GM23338 (cell line): Measurements from ENCODE around the gene DDX24. TPM values are rescaled to one million over a fixed set of nuclear protein-coding genes. Genes with fewer than 3 reads are reported as not detected.

Source experiments
- ATAC-seq: fragments of 200-7000 bp; cut with Tn5 transposase; 3 replicates; pipeline ENCODE4 v1.9.1; 2020
- DNase-seq: peaks from one replicate; pipeline ENCODE4 v3.0.0-alpha.2; 2015; ENCODE audit warnings: low spot score
- H2AFZ ChIP-seq: fragments of 200-600 bp; sonication (generic); 2 replicates; pipeline ENCODE4 v1.8.0; 2016; ENCODE audit warnings: antibody characterized with exemption, mild to moderate bottlenecking, moderate library complexity
- H3F3A ChIP-seq: fragments of 200-600 bp; sonication (generic); replicated peaks from 2 replicates; pipeline ENCODE4 v1.8.0; 2017; ENCODE audit warnings: antibody characterized with exemption, mixed run types, low read depth
- H3K27ac ChIP-seq: fragments of 200-600 bp; sonication (generic); 2 replicates; pipeline ENCODE4 v1.6.1; 2016; ENCODE audit warnings: low read depth
- H3K27me3 ChIP-seq: fragments of 200-600 bp; sonication (generic); 2 replicates; pipeline ENCODE4 v1.8.0; 2016; ENCODE audit warnings: mild to moderate bottlenecking, mixed run types, moderate library complexity; ENCODE audit not compliant: insufficient read depth
- H3K36me3 ChIP-seq: fragments of 200-600 bp; sonication (generic); 2 replicates; pipeline ENCODE4 v1.8.0; 2016; ENCODE audit warnings: mild to moderate bottlenecking; ENCODE audit not compliant: insufficient read depth
- H3K4me1 ChIP-seq: fragments of 200-600 bp; sonication (generic); 2 replicates; pipeline ENCODE4 v1.8.0; 2016; ENCODE audit warnings: mild to moderate bottlenecking, moderate library complexity; ENCODE audit not compliant: insufficient read depth
- H3K4me2 ChIP-seq: fragments of 200-600 bp; sonication (generic); 2 replicates; pipeline ENCODE4 v1.7.1; 2017; ENCODE audit warnings: mixed run types
- H3K4me3 ChIP-seq: fragments of 200-600 bp; sonication (generic); 2 replicates; pipeline ENCODE4 v1.6.1; 2016; ENCODE audit warnings: mixed run types
- H3K79me2 ChIP-seq: fragments of 200-600 bp; sonication (generic); replicated peaks from 2 replicates; pipeline ENCODE4 v1.8.0; 2017; ENCODE audit warnings: mild to moderate bottlenecking; ENCODE audit not compliant: insufficient read depth
- H3K9me2 ChIP-seq: fragments of 200-600 bp; sonication (generic); 2 replicates; pipeline ENCODE4 v1.8.0; 2017; ENCODE audit not compliant: insufficient read depth
- H4K20me1 ChIP-seq: fragments of 200-600 bp; sonication (generic); replicated peaks from 2 replicates; pipeline ENCODE4 v1.8.0; 2017; ENCODE audit warnings: mild to moderate bottlenecking; ENCODE audit not compliant: insufficient read depth
- H3K27ac Mint-ChIP-seq: 2 replicates; pipeline ENCODE4 v1.8.0; 2020; ENCODE audit warnings: inconsistent platforms, mild to moderate bottlenecking, moderate library complexity, mixed read lengths
- H3K27me3 Mint-ChIP-seq: 3 replicates; pipeline ENCODE4 v1.8.0; 2022; ENCODE audit warnings: low read depth, mild to moderate bottlenecking, moderate library complexity, mixed read lengths, inconsistent platforms; ENCODE audit not compliant: insufficient read depth, poor library complexity
- H3K36me3 Mint-ChIP-seq: 3 replicates; pipeline ENCODE4 v1.8.0; 2021; ENCODE audit warnings: low read depth, mild to moderate bottlenecking, inconsistent platforms, moderate library complexity, mixed read lengths
- H3K4me1 Mint-ChIP-seq: 3 replicates; pipeline ENCODE4 v1.8.0; 2020; ENCODE audit warnings: mild to moderate bottlenecking, inconsistent platforms, mixed read lengths
- H3K4me3 Mint-ChIP-seq: 3 replicates; pipeline ENCODE4 v1.8.0; 2021; ENCODE audit warnings: moderate library complexity, mild to moderate bottlenecking, inconsistent platforms, mixed read lengths
- H3K9me3 Mint-ChIP-seq: 3 replicates; pipeline ENCODE4 v1.8.0; 2020; ENCODE audit warnings: moderate library complexity, mild to moderate bottlenecking, inconsistent platforms, mixed read lengths
- CREB1 ChIP-seq: fragments of 250-450 bp; sonication (Bioruptor Pico); IDR thresholded peaks from 2 replicates; pipeline ENCODE4 v1.5.0; 2020; ENCODE audit warnings: low read depth, mild to moderate bottlenecking, moderate library complexity
- CTCF ChIP-seq, 2 experiments: fragments of 200-600 bp in 1 of 2; sonication (generic) in 1 of 2; conservative IDR thresholded peaks; 2 replicates each; pipeline versions ENCODE4 v1.5.1 to v1.6.1; 2016 to 2017; ENCODE audit warnings: antibody characterized with exemption in 2 of 2, low read depth in 2 of 2, mild to moderate bottlenecking in 2 of 2, moderate library complexity in 1 of 2
- ETS1 ChIP-seq: IDR thresholded peaks from 2 replicates; pipeline ENCODE4 v1.6.1; 2016; ENCODE audit warnings: antibody characterized with exemption
- EZH2phosphoT487 ChIP-seq: fragments of 200-600 bp; sonication (generic); IDR thresholded peaks from one replicate; pipeline ENCODE4 v1.8.1; 2018; ENCODE audit warnings: antibody characterized with exemption; ENCODE audit not compliant: unreplicated experiment
- JUNB ChIP-seq: IDR thresholded peaks from one replicate; pipeline ENCODE4 v1.6.1; 2016; ENCODE audit warnings: antibody characterized with exemption; ENCODE audit not compliant: unreplicated experiment
- NANOG ChIP-seq: IDR thresholded peaks from 2 replicates; pipeline ENCODE4 v1.6.1; 2016; ENCODE audit warnings: antibody characterized with exemption, borderline replicate concordance
- POLR2AphosphoS5 ChIP-seq: IDR thresholded peaks from 2 replicates; pipeline ENCODE4 v1.6.1; 2016; ENCODE audit warnings: antibody characterized with exemption, low read depth
- REST ChIP-seq: IDR thresholded peaks from one replicate; pipeline ENCODE4 v1.6.1; 2018; ENCODE audit warnings: antibody characterized with exemption; ENCODE audit not compliant: unreplicated experiment
- STAT1 ChIP-seq: IDR thresholded peaks from one replicate; pipeline ENCODE4 v1.6.1; 2016; ENCODE audit warnings: antibody characterized with exemption; ENCODE audit not compliant: unreplicated experiment
- ZNF114 ChIP-seq: fragments of 250-450 bp; sonication (Bioruptor Pico); IDR thresholded peaks from 2 replicates; pipeline ENCODE4 v1.5.0; 2020; ENCODE audit warnings: mild to moderate bottlenecking, moderate library complexity
- ZNF331 ChIP-seq: fragments of 250-450 bp; sonication (Bioruptor Pico); IDR thresholded peaks from 2 replicates; pipeline ENCODE4 v1.5.0; 2020; ENCODE audit warnings: low read depth, mild to moderate bottlenecking, moderate library complexity
- polyA plus RNA-seq: library from polyadenylated mRNA; unstranded; fragments of >200 nt; fragmentation: Nextera tagmentation; extraction: Ambion mirVana; gene quantifications from 2 replicates; pipeline ENCODE4 v1.2.1, GENCODE V29; 2016
- total RNA-seq: library from RNA; depleted of rRNA; stranded (reverse); fragments of >200 nt; shearing (Covaris generic); gene quantifications from 2 replicates; pipeline ENCODE4 v1.2.3, GENCODE V29; 2014

The DDX24 gene
- total and polyA plus RNA-seq, 2 experiments from 2014 or later = 150 to 265 TPM

GRCh38 chr14:94050231-94050880 lies 30.6 kb downstream of the DDX24 start:
- ATAC-seq = no peak
- H3K27ac ChIP-seq = no peak overlapping the region
- H3K4me3 ChIP-seq = no peak overlapping the region
- H3K4me1 Mint-ChIP-seq = peaks cover 10% of the 10 kb centered on the region; the same call in 2 of the 3 replicates
- no peak overlapping the region for H2AFZ ChIP-seq
- no peaks in the 10 kb centered on the region for H3K27me3 ChIP-seq
- H3K79me2 ChIP-seq = no peaks in the 10 kb centered on the region
- peaks cover 76% of the 10 kb centered on the region for H3K36me3 Mint-ChIP-seq
- TF ChIP-seq ZNF331 (CRISPR knock-in tag) (no peak), NANOG (no peak), POLR2AphosphoS5 (no peak)
- H3K4me2 ChIP-seq = no peak overlapping the region
- peaks cover 20% of the 10 kb centered on the region for H3K36me3 ChIP-seq
- no peak overlapping the region for H3K4me3 Mint-ChIP-seq
- H3K9me3 Mint-ChIP-seq = no peaks in the 10 kb centered on the region
- H3K4me1 ChIP-seq = no peaks in the 10 kb centered on the region
- H3K9me2 ChIP-seq = no peaks in the 10 kb centered on the region
- no peaks in the 10 kb centered on the region for H3F3A ChIP-seq
- no peak overlapping the region for H3K27ac Mint-ChIP-seq
- DNase-seq = no peak
- peaks cover 3% of the 10 kb centered on the region for H4K20me1 ChIP-seq
- peaks cover 6% of the 10 kb centered on the region for H3K27me3 Mint-ChIP-seq

- no peak overlapping the region for H3K27ac ChIP-seq
- H3K27me3 ChIP-seq = no peaks in the 10 kb centered on the region
- H3K9me2 ChIP-seq = no peaks in the 10 kb centered on the region
- DNase-seq = no peak
- no peaks in the 10 kb centered on the region for H3K9me3 Mint-ChIP-seq
- H3K79me2 ChIP-seq = no peaks in the 10 kb centered on the region
- no peak overlapping the region for H3K4me3 Mint-ChIP-seq
- H3K4me2 ChIP-seq = no peak overlapping the region
- H3K27ac Mint-ChIP-seq = no peak overlapping the region
- peaks cover 3% of the 10 kb centered on the region for H4K20me1 ChIP-seq
- H3F3A ChIP-seq = no peaks in the 10 kb centered on the region
- no peak for ATAC-seq
- peaks cover 75% of the 10 kb centered on the region for H3K36me3 Mint-ChIP-seq
- H3K4me3 ChIP-seq = no peak overlapping the region
- no peaks in the 10 kb centered on the region for H3K4me1 ChIP-seq
- H3K27me3 Mint-ChIP-seq = peaks cover 4% of the 10 kb centered on the region
- H3K4me1 Mint-ChIP-seq = peaks cover 10% of the 10 kb centered on the region; the same call in 2 of the 3 replicates
- no peak overlapping the region for H2AFZ ChIP-seq
- H3K36me3 ChIP-seq = peaks cover 20% of the 10 kb centered on the region
- no peak for TF ChIP-seq ZNF114 (CRISPR knock-in tag)
- no peak for TF ChIP-seq POLR2AphosphoS5
- no peak for TF ChIP-seq EZH2phosphoT487
- TF ChIP-seq CREB1 (CRISPR knock-in tag) = no peak
- no peak for TF ChIP-seq CTCF (conservative IDR thresholded peaks at IDR 0.05; ENCODE audit: low read depth in 2 of 2)
- no peak for TF ChIP-seq REST
- TF ChIP-seq STAT1 = no peak
- TF ChIP-seq NANOG = no peak
- TF ChIP-seq JUNB = no peak
- TF ChIP-seq ETS1 = no peak
These were observed 31.4 kb downstream of the DDX24 start for GRCh38 chr14:94049625-94050023.
